ENCODE data around the gene TDO2.
A peak's percentile ranks its signal among the peaks of the same experiment; 100 is the strongest.

Gene TDO2

DNA sequence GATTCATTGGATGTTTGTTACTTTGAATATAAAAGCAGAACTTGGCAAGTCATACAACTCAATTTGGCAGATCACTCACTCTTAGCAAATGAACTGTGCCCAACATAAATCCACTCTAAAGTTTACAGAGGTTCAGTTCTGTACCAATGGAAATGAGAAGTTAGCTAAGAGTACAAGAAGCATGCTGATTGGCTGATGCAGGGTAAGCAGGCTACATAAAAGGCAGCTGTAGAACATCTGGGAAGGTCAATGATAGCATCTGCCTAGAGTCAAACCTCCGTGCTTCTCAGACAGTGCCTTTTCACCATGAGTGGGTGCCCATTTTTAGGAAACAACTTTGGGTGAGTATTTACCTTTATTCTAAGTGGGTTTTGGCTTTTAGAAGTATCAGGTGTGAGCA lies at the start of gene TDO2:
Gene TDO2 (plus strand): TSS at position 244 of the 400 bp plus-strand sequence. CDS start 63 bp downstream, at position 307.
- no peak for DNase-seq

GRCh38 chr4:155854582-155855226 lies 48.8 kb upstream of the TDO2 start:
- DNase-seq, result no peak

- DNase-seq, result no peak
Measured at GRCh38 chr4:155855897-155856296, 47.6 kb upstream of the TDO2 start.

DNA sequence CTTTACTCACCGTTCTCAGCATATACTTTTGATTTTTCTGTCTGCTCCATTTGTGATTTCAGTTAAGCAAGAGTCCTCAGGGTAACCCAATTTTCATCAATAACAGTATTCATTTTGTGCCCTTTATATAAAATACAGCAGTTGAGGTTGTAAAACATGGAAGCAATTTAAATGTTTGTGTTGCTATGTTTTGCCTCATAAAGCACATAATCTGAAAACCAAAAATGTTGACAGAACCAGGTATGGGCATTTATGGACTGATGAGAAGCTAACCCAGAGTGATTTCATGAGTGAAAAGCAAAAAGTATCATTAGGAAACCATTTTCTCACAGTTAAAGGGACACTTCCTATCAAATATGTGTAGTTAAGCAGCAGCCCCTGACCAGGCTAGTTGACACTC lies 37.3 kb upstream of the TDO2 start, which contains the start of gene ASIC5:
Gene ASIC5 (minus strand): TSS at position 101 of the 400 bp plus-strand sequence. CDS start 51 bp downstream, at position 50.
- no peak for DNase-seq

DNA sequence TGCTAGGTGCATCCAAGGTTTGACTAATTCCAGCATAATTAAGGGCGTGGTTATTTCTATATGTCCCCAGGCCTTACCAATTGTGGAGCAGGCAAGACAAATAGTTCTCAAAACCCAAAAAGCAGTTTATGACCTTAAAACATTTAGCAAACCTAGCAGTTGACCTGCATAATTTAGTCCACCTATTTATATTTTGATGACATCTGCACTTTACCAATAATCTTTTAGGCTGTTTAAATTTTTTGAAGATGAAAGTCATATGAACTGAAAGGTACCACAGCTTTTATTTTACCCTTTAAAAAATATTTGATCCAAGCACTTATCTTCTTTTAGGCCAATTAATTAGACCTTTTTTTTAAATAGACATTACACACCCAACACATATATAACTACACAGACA lies 27.6 kb upstream of the TDO2 start:
- no peak for DNase-seq

DNA sequence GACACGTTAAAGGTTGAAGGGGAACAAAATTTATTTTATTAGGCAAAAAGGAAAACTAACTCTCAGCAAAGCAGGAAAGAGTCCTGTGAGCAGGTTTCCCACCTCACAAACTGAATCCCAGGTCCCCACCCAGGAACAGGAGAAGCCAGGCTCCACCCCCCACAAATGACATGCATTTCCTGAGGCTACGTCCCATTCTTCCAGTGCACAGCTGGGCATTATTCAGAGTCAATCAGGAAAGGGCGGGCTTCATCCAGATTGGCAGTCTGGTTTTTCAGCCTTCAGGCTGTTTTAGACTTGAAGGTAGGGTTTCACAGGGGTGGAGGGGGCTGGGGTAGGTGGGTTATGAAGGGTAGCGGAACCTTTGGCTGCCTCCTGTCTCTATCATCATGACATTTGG lies 25.5 kb upstream of the TDO2 start:
- no peak for DNase-seq

DNA sequence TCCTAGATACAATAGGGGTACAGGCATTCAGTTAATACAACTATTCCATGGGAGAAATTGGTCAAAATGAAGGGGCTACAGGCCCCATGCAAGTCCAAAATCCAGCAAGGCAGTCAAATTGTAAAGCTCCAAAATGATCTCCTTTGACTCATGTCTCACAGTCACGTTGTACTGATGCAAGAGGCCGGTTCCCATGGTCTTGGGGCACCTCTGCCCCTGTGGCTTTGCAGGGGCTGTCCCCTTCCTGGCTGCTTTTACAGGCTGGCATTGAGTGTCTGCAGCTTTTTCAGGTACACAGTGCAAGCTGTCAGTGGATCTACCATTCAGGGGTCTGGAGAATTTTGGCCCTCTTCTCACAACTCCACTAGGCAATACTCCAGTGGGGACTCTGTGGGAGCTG lies 24.9 kb upstream of the TDO2 start:
- DNase-seq, result no peak

GRCh38 chr4:155879767-155880166 lies 23.7 kb upstream of the TDO2 start:
- DNase-seq, result no peak

DNA sequence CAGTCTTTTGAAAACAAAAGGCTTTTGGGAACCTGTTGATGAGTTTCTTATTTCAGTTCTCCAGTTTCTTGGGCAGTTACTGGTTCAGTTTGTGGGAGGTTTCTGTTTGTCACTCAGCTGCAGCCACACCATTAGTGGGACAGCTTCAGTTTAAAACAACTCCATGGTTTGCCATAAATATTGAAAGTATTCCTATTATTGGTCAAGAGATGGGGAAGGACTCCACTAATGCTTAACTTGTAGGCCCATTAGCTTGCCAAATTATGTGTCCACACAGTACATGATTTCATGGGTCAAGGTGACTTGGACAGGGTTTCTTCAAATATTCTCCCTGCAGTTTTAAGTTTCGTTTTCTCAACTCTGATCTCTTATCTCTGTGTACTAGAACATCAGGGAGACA lies 21.9 kb upstream of the TDO2 start:
- no peak for DNase-seq

GRCh38 chr4:155883895-155884294 lies 19.6 kb upstream of the TDO2 start:
- DNase-seq, result no peak

DNA sequence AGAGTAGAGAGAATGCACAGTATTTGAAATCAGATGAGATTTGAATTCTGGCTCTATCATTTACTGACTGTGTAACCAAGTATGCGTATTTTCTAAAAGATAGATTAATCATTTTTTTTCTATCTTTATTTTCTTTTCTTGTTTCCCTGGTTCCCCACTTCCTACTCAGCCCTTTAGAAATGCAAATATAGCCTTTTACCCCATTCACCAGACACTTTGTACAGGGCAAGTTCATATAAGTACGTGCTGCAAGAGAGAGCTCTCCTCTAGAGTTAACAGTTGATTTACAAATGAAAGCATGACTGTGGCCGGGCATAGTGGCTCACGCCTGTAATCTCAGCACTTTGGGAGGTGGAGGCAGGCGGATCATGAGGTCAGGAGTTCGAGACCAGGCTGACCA lies 17.8 kb upstream of the TDO2 start:
- DNase-seq, result no peak

- no peak for DNase-seq
Measured at GRCh38 chr4:155887045-155887444, 16.5 kb upstream of the TDO2 start.

GRCh38 chr4:155887847-155888570 lies 15.5 kb upstream of the TDO2 start:
- DNase-seq, result no peak

DNA sequence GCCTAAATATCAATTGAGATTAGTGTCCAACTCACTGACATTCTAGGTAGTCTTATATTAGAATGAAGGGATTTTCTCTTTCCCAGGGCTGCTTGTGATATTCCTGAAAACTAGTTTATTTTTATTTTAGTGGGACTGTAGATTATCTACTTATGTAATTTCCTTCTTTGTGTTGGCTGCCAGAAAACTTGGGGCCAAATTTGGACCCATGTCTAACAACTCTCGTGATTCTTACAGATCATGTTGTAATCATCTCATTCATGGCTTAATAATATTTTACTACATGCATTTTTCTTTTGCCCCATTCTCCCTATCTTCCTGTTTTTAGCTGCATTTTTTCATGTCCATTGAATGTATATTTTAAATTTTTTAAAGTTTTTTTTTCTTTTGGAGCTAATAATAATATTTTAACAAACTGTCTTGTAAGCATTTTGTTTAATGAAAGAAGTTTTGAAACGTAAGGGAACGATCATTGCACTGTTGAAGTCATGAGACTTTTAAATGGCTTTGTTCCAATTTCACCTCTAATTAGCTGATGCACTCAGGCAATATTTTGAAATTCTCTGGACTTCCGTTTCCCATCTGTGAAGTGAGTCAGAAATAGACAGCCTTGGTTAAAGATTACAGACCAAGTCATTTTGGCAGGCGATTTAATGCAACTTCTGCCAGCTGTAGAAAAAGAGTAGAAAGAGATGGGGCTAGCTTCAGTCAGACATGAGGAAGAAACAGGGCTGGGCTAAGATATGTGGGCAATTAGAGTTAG lies 14.3 kb upstream of the TDO2 start:
- peak; percentile 93 for DNase-seq

DNA sequence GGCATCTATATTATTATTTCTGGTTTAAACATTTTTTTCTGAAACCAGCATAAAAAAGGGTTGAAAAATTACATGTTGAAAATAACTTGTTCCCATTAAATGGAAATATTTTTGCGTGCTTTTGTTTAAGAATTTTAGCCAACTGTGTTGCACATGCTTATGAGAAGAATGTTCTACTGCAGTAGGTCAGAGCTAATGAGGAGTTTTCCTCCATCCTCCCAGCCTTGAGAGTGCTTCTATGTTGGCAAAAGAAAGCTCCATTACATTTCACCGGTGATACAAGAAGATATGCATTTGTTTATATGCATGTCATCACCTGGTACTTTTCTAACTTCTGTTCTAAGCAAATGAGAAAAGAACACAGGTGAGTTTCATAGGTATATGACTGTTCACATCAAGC lies 13.6 kb upstream of the TDO2 start:
- DNase-seq, result no peak

GRCh38 chr4:155891058-155891457 lies 12.4 kb upstream of the TDO2 start:
- no peak for DNase-seq

DNA sequence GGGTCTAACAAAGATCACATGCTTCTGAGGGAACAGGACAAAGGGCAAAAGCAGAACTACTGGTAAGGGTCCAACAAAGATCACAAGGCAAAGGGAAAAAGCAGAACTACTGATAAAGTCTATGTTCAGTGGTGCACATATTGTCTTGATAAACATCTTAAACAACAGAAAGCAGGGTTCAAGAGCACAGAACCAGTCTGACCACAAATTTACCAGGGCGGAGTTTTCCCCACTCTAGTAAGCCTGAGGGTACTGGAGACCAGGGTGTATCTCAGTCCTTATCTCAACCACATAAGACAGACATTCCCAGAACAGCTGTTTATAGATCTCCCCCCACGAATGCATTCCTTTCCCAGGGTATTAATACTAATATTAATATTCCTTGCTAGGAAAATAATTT lies 5.1 kb upstream of the TDO2 start:
- peak; percentile 5 for DNase-seq

- no peak for DNase-seq
Measured at GRCh38 chr4:155899891-155900290, 3.6 kb upstream of the TDO2 start.

GRCh38 chr4:155900381-155900780 lies 3.1 kb upstream of the TDO2 start:
- no peak for DNase-seq

DNA sequence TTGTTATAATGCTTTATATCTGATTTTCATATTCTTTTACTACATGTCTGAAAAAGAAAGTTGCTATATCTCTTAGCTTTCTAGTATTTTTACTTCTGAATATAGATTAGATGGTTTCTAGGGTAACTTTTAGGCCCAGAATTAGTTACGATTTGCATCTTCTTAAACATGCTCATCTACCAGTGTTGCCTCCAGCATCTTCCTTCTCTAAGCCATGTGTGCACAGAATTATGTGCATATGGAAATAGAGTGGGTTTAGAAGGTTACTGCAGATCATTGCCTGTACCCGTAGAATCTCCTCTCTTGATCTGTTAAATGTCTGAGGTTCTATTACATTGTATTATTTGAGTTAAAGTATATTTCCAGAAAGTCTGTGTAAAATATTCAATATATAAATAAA lies 2.5 kb upstream of the TDO2 start:
- no peak for DNase-seq

- no peak for DNase-seq
Measured at GRCh38 chr4:155904331-155904730, 835 bp downstream of the TDO2 start.

DNA sequence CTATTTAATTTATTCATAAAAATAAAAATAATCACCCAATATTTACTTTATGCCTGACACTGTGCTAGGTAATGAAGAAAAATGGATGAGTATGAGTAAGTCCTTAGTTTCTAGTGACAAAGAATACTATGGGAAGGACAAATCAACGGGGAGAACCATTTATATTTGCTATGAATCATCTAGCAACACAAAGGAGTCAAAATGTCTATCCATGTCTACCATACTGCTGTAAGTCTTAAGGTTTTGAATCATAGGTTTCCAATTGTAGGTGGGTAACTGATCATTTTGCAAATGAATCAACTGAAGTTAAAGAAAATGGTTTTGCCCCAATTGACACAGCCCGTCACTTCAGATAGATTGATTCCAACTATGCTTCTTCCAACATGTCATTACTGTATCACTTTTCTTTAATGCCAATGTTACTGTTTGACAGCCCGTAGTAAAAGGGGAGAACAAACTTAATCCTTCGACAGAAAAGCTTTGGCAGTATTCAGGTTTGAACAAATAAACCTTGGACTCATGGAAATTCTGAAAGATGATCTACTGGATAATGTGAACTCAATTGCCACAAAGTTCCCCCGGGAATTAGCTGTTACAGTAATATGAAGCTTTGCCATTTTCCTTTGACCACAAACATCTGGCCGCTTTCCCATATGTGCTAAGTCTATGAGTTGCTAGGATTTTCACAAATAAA lies 3.2 kb downstream of the TDO2 start:
- no peak for DNase-seq

GRCh38 chr4:155907556-155907955 lies 4.1 kb downstream of the TDO2 start:
- DNase-seq, result no peak
